Natural killer cell treated with Interleukin-12 subunit alpha and Interleukin-12 subunit beta and Interleukin-15 and Interleukin-18, amount 100 ng/mL, for 72 hours (primary cell): ENCODE results near the gene TRAF3. TPM values are rescaled to one million over a fixed set of nuclear protein-coding genes. Genes with fewer than 3 reads are reported as not detected.

ENCODE experiments used
- ATAC-seq, 2 donors: fragments of 150-1000 bp; cut with Tn5 transposase in 1 of 2; sonication (Bioruptor Pico), chemical (Tn5 transposase) in 1 of 2; 2 replicates each; pipeline ENCODE4 v1.10.0; 2021
- DNase-seq: peaks from one replicate; pipeline ENCODE4 v3.0.0; 2022; ENCODE audit warnings: low spot score
- H3K27ac Mint-ChIP-seq, 2 donors: 1 replicate in 1 of 2; 2 replicates in 1 of 2; pipeline ENCODE4 v1.8.0; 2022; ENCODE audit warnings: mixed read lengths in 2 of 2, mild to moderate bottlenecking in 1 of 2, moderate library complexity in 1 of 2
- H3K27me3 Mint-ChIP-seq, 2 donors: 1 replicate in 1 of 2; 2 replicates in 1 of 2; pipeline ENCODE4 v1.8.0; 2022; ENCODE audit warnings: mixed read lengths in 2 of 2
- H3K36me3 Mint-ChIP-seq: one replicate; pipeline ENCODE4 v1.8.0; 2022; ENCODE audit warnings: mixed read lengths
- H3K4me1 Mint-ChIP-seq, 2 donors: 1 replicate in 1 of 2; 2 replicates in 1 of 2; pipeline ENCODE4 v1.8.0; 2022; ENCODE audit warnings: low read depth in 2 of 2, mixed read lengths in 2 of 2, mild to moderate bottlenecking in 1 of 2
- H3K4me3 Mint-ChIP-seq: one replicate; pipeline ENCODE4 v1.8.0; 2022; ENCODE audit warnings: mixed read lengths
- H3K9me3 Mint-ChIP-seq: 2 replicates; pipeline ENCODE4 v1.8.0; 2022; ENCODE audit warnings: mixed read lengths
- total RNA-seq, 2 donors: library from RNA; stranded (reverse); gene quantifications; one replicate each; pipeline ENCODE4 v1.2.3, GENCODE V29; 2022

TRAF3 gene, protein sequence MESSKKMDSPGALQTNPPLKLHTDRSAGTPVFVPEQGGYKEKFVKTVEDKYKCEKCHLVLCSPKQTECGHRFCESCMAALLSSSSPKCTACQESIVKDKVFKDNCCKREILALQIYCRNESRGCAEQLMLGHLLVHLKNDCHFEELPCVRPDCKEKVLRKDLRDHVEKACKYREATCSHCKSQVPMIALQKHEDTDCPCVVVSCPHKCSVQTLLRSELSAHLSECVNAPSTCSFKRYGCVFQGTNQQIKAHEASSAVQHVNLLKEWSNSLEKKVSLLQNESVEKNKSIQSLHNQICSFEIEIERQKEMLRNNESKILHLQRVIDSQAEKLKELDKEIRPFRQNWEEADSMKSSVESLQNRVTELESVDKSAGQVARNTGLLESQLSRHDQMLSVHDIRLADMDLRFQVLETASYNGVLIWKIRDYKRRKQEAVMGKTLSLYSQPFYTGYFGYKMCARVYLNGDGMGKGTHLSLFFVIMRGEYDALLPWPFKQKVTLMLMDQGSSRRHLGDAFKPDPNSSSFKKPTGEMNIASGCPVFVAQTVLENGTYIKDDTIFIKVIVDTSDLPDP
- total RNA-seq, result 10 to 100 TPM; 37.6 to 84.6 TPM

GRCh38 chr14:102776761-102777710 is at the start of gene TRAF3:
TRAF3 (plus strand) TSS chr14:102777449; CDS start chr14:102870202, 92,753 bp downstream.
- DNase-seq, result peak; percentile 93
- peaks cover 31 to 42% of the 10 kb centered on the region in 2 donors for H3K4me1 Mint-ChIP-seq
- H3K9me3 Mint-ChIP-seq, result no peaks in the 10 kb centered on the region
- peak within 1 kb of the TSS; percentile 80 to 94 for H3K27ac Mint-ChIP-seq
- H3K4me3 Mint-ChIP-seq, result peak within 1 kb of the TSS; percentile 92
- ATAC-seq, result peak; percentile 91 to 92
- peaks cover 16% of the 10 kb centered on the region for H3K36me3 Mint-ChIP-seq
- H3K27me3 Mint-ChIP-seq, result no peaks in the 10 kb centered on the region

DNA sequence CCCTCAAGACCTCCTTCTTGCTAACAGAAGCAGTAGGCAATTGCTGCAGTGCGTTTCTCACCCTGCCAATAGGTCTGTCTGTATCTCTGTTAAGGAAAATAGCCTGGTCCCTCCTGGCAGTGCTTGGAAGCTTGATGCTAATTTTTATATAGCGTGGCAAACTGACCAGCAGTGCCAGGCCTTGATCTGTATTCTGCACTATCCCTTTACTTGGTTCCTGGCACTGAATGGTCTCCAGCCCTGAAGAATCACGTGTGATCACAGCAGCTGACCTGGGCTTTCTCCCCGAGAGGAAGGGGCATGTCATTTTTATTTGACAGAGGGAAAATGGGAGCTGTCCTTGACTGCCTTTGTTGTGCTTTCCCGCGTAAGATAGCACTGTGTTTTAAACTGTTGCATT is 48.7 kb upstream of the TRAF3 start:
- Mint-ChIP-seq H3K27ac (no peak overlapping the region), H3K4me3 (no peak overlapping the region), H3K36me3 (peaks cover 18% of the 10 kb centered on the region), H3K9me3 (no peaks in the 10 kb centered on the region), H3K27me3 (no peaks in the 10 kb centered on the region), H3K4me1 (peaks cover 0 to 5% of the 10 kb centered on the region in 2 donors)
- DNase-seq (no peak), ATAC-seq (no peak)

GRCh38 chr14:102729268-102729667 is 48.0 kb upstream of the TRAF3 start:
- Mint-ChIP-seq H3K4me1 (peaks cover 0 to 5% of the 10 kb centered on the region in 2 donors), H3K4me3 (no peak overlapping the region), H3K9me3 (no peaks in the 10 kb centered on the region), H3K36me3 (peaks cover 12% of the 10 kb centered on the region), H3K27ac (no peak overlapping the region), H3K27me3 (no peaks in the 10 kb centered on the region)
- ATAC-seq (no peak), DNase-seq (no peak)

GRCh38 chr14:102729825-102730224 is 47.4 kb upstream of the TRAF3 start:
- DNase-seq, result no peak
- Mint-ChIP-seq H3K4me1 (peaks cover 0 to 5% of the 10 kb centered on the region in 2 donors), H3K27me3 (no peaks in the 10 kb centered on the region), H3K9me3 (no peaks in the 10 kb centered on the region), H3K4me3 (no peak overlapping the region), H3K36me3 (peaks cover 12% of the 10 kb centered on the region), H3K27ac (no peak overlapping the region)
- ATAC-seq, result no peak

- peaks cover 11% of the 10 kb centered on the region for H3K36me3 Mint-ChIP-seq
- ATAC-seq, result peak in 1 of 2 donors; percentile 28
These were observed 46.0 kb upstream of the TRAF3 start for GRCh38 chr14:102731101-102731870.

DNA sequence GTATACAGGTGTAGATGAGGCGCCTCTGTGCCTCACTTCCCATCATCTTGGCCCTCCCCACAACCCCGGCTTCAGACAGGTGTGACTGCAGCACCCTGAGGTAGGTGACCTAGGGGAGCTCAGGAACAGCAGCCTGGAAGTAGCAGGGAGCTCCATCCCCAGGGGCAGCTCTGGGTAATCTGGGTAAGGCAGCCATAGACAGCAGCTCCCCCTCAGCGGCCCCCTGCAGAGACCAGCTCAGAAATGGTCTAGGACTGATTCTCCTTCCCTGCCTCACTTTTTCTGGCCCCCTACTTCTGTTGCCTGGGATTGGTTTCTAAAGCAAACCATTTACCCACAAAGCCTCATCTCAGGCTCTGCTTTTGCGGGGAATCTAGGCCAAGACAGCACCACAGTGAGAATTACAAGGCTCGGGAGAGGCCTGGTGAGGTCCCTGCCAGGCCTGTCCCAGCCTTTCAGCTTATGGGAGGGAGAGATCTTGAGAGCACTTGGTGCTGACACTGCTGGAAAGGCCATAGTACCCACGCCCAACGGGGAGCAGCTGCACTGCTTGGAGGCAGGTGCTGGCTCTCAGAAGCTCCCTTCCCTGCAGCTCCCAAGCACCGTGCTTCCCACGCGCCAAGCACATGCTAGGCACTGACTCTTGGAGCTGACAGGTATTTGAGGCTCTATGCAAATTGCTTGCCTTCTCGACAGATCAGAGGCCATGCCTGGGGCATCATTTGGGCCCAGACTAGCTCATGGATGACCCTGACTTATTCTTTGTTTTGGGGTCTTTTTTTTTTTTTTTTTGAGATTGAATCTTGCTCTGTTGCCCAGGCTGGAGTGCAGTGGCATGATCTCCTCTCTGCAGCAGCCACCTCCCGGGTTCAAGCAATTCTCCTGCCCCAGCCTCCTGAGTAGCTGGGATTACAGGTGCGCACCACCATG is 45.1 kb upstream of the TRAF3 start:
- DNase-seq, result no peak
- H3K4me3 Mint-ChIP-seq, result no peak overlapping the region
- no peaks in the 10 kb centered on the region for H3K9me3 Mint-ChIP-seq
- H3K4me1 Mint-ChIP-seq, result peaks cover 0 to 5% of the 10 kb centered on the region in 2 donors
- peak in 1 of 2 donors; percentile 11 for ATAC-seq
- H3K36me3 Mint-ChIP-seq, result peaks cover 4% of the 10 kb centered on the region
- H3K27me3 Mint-ChIP-seq, result no peaks in the 10 kb centered on the region
- H3K27ac Mint-ChIP-seq, result no peak overlapping the region

More at GRCh38 chr14:102731101-102731870, 46.0 kb upstream of the TRAF3 start:
- H3K27ac Mint-ChIP-seq, result no peak overlapping the region
- no peak overlapping the region for H3K4me3 Mint-ChIP-seq
- H3K27me3 Mint-ChIP-seq, result no peaks in the 10 kb centered on the region
- H3K4me1 Mint-ChIP-seq, result peaks cover 0 to 5% of the 10 kb centered on the region in 2 donors
- H3K9me3 Mint-ChIP-seq, result no peaks in the 10 kb centered on the region
- DNase-seq, result no peak

- no peaks in the 10 kb centered on the region for H3K9me3 Mint-ChIP-seq
- H3K36me3 Mint-ChIP-seq, result no peaks in the 10 kb centered on the region
- H3K27ac Mint-ChIP-seq, result no peak overlapping the region
These were observed 44.3 kb upstream of the TRAF3 start for GRCh38 chr14:102732924-102733323.

GRCh38 chr14:102733326-102733725 is 43.9 kb upstream of the TRAF3 start:
- H3K27ac Mint-ChIP-seq, result no peak overlapping the region
- peaks cover 0 to 9% of the 10 kb centered on the region in 2 donors for H3K4me1 Mint-ChIP-seq
- ATAC-seq (no peak), DNase-seq (no peak)
- no peaks in the 10 kb centered on the region for H3K36me3 Mint-ChIP-seq
- H3K9me3 Mint-ChIP-seq, result no peaks in the 10 kb centered on the region
- H3K4me3 Mint-ChIP-seq, result no peak overlapping the region
- H3K27me3 Mint-ChIP-seq, result no peaks in the 10 kb centered on the region

More at GRCh38 chr14:102732924-102733323, 44.3 kb upstream of the TRAF3 start:
- Mint-ChIP-seq H3K4me1 (peaks cover 0 to 7% of the 10 kb centered on the region in 2 donors), H3K27me3 (no peaks in the 10 kb centered on the region), H3K4me3 (no peak overlapping the region)
- no peak for ATAC-seq
- DNase-seq, result no peak

GRCh38 chr14:102734436-102734835 is 42.8 kb upstream of the TRAF3 start:
- ATAC-seq, result no peak
- DNase-seq, result no peak
- Mint-ChIP-seq H3K9me3 (no peaks in the 10 kb centered on the region), H3K36me3 (no peaks in the 10 kb centered on the region), H3K27me3 (no peaks in the 10 kb centered on the region), H3K4me1 (peaks cover 0 to 9% of the 10 kb centered on the region in 2 donors), H3K4me3 (no peak overlapping the region), H3K27ac (no peak overlapping the region)

GRCh38 chr14:102736956-102737355 is 40.3 kb upstream of the TRAF3 start:
- no peak for DNase-seq
- Mint-ChIP-seq H3K4me3 (no peak overlapping the region), H3K27ac (no peak overlapping the region), H3K4me1 (peaks cover 0 to 9% of the 10 kb centered on the region in 2 donors), H3K27me3 (no peaks in the 10 kb centered on the region), H3K36me3 (no peaks in the 10 kb centered on the region), H3K9me3 (no peaks in the 10 kb centered on the region)
- no peak for ATAC-seq

- Mint-ChIP-seq H3K27me3 (no peaks in the 10 kb centered on the region), H3K4me3 (no peak overlapping the region), H3K4me1 (peaks cover 0 to 9% of the 10 kb centered on the region in 2 donors), H3K27ac (no peak overlapping the region), H3K36me3 (no peaks in the 10 kb centered on the region), H3K9me3 (no peaks in the 10 kb centered on the region)
- DNase-seq, result no peak
- no peak for ATAC-seq
These were observed 39.6 kb upstream of the TRAF3 start for GRCh38 chr14:102737402-102738372.
